Activated CD4-positive, CD25-positive, alpha-beta regulatory T cell treated with anti-CD3 and anti-CD28 coated beads, Interleukin-2, amount 50 U/mL, for 72 hours (primary cell): ENCODE data around the gene TNC.

Experiments used
- DNase-seq: peaks from one replicate; pipeline ENCODE4 v3.0.0; 2021

Gene TNC

GRCh38 chr9:115042781-115043509 is 75.0 kb downstream of the TNC start:
- DNase-seq: no peak

- DNase-seq: no peak
Measured at GRCh38 chr9:115039516-115040120, 78.3 kb downstream of the TNC start.

- no peak for DNase-seq
Measured at GRCh38 chr9:115038178-115038577, 79.8 kb downstream of the TNC start.

GRCh38 chr9:115036691-115037090 is 81.3 kb downstream of the TNC start:
- no peak for DNase-seq

- DNase-seq: no peak
Measured at GRCh38 chr9:115035841-115036612, 81.9 kb downstream of the TNC start.

GRCh38 chr9:115034801-115035200 is 83.2 kb downstream of the TNC start:
- DNase-seq: no peak

GRCh38 chr9:115033800-115034199 is 84.2 kb downstream of the TNC start:
- DNase-seq: no peak

GRCh38 chr9:115032296-115032695 is 85.7 kb downstream of the TNC start:
- no peak for DNase-seq

- DNase-seq: no peak
Measured at GRCh38 chr9:115030006-115030405, 88.0 kb downstream of the TNC start.

- DNase-seq: no peak
Measured at GRCh38 chr9:115025721-115026120, 92.2 kb downstream of the TNC start.

GRCh38 chr9:115024925-115025535 is 92.9 kb downstream of the TNC start:
- no peak for DNase-seq

- no peak for DNase-seq
Measured at GRCh38 chr9:115022760-115023434, 95.1 kb downstream of the TNC start.

GRCh38 chr9:115018547-115019435 is 99.2 kb downstream of the TNC start:
- DNase-seq: no peak

- no peak for DNase-seq
Measured at GRCh38 chr9:115016344-115016743, 101.6 kb downstream of the TNC start.

GRCh38 chr9:115015018-115015635 is 102.8 kb downstream of the TNC start:
- no peak for DNase-seq

GRCh38 chr9:115014438-115014837 is 103.5 kb downstream of the TNC start:
- no peak for DNase-seq

- peak; percentile 72 for DNase-seq
Measured at GRCh38 chr9:115013998-115014397, 104.0 kb downstream of the TNC start.

- DNase-seq: no peak
Measured at GRCh38 chr9:115012486-115012885, 105.5 kb downstream of the TNC start.

GRCh38 chr9:115010874-115011273 is 107.1 kb downstream of the TNC start:
- no peak for DNase-seq

GRCh38 chr9:115008536-115009270 is 109.3 kb downstream of the TNC start:
- DNase-seq: no peak

- no peak for DNase-seq
Measured at GRCh38 chr9:115006660-115007059, 111.3 kb downstream of the TNC start.
